Liver (tissue), 9 donors: ENCODE measurements around the gene NR2C2AP. TPM values are rescaled to one million over a fixed set of nuclear protein-coding genes. Genes with fewer than 3 reads are reported as not detected.

ENCODE experiments used
- DNase-seq: peaks from one replicate; pipeline ENCODE4 v3.0.0-alpha.2; 2017; ENCODE audit warnings: low spot score
- H3K27ac ChIP-seq, 2 donors: one replicate each; pipeline ENCODE4 v1.7.0; 2013; ENCODE audit warnings: inconsistent platforms in 2 of 2, low read length in 2 of 2, control low read depth in 1 of 2, low read depth in 1 of 2, mild to moderate bottlenecking in 1 of 2
- H3K27me3 ChIP-seq, 4 donors: one replicate each; pipeline versions ENCODE4 v1.6.1 to v1.7.0; 2013; ENCODE audit warnings: low read length in 3 of 4, inconsistent platforms in 1 of 4, mild to moderate bottlenecking in 1 of 4, moderate library complexity in 1 of 4; ENCODE audit not compliant: control insufficient read depth in 4 of 4, insufficient read depth in 4 of 4
- H3K36me3 ChIP-seq, 4 donors: one replicate each; pipeline versions ENCODE4 v1.6.1 to v1.7.0; 2013; ENCODE audit warnings: low read length in 3 of 4, mild to moderate bottlenecking in 3 of 4, low read depth in 1 of 4, moderate library complexity in 1 of 4; ENCODE audit not compliant: control insufficient read depth in 4 of 4, insufficient read depth in 3 of 4
- H3K4me1 ChIP-seq, 4 donors: one replicate each; pipeline versions ENCODE4 v1.6.1 to v1.7.0; 2013; ENCODE audit warnings: low read length in 3 of 4, mild to moderate bottlenecking in 3 of 4, moderate library complexity in 1 of 4; ENCODE audit not compliant: control insufficient read depth in 4 of 4, insufficient read depth in 4 of 4
- H3K4me3 ChIP-seq, 3 donors: one replicate each; pipeline versions ENCODE4 v1.6.1 to v1.7.0; 2013; ENCODE audit warnings: low read length in 3 of 3, control low read depth in 1 of 3, low read depth in 1 of 3, mild to moderate bottlenecking in 1 of 3
- H3K9ac ChIP-seq, 2 donors: one replicate each; pipeline ENCODE4 v1.7.0; 2013; ENCODE audit warnings: low read length in 2 of 2, mild to moderate bottlenecking in 2 of 2, moderate library complexity in 2 of 2, control low read depth in 1 of 2, low read depth in 1 of 2
- H3K9me3 ChIP-seq, 4 donors: one replicate each; pipeline versions ENCODE4 v1.6.1 to v1.7.0; 2013; ENCODE audit warnings: low read length in 3 of 4; ENCODE audit not compliant: control insufficient read depth in 4 of 4
- EGR1 ChIP-seq, 2 donors: IDR thresholded peaks; 2 replicates each; pipeline ENCODE4 v1.6.1; 2016 to 2018; ENCODE audit warnings: antibody characterized with exemption in 2 of 2, low read depth in 2 of 2
- FOXA1 ChIP-seq: IDR thresholded peaks from 2 replicates; pipeline ENCODE4 v1.6.1; 2016; ENCODE audit warnings: antibody characterized with exemption
- FOXA2 ChIP-seq: IDR thresholded peaks from 2 replicates; pipeline ENCODE4 v1.6.1; 2016; ENCODE audit warnings: antibody characterized with exemption
- JUND ChIP-seq, 2 donors: IDR thresholded peaks; 2 replicates each; pipeline ENCODE4 v1.6.1; 2016; ENCODE audit warnings: antibody characterized with exemption in 2 of 2
- NR2F2 ChIP-seq: IDR thresholded peaks from 2 replicates; pipeline ENCODE4 v1.6.1; 2016; ENCODE audit warnings: antibody characterized with exemption
- RAD21 ChIP-seq, 2 donors: IDR thresholded peaks; 2 replicates each; pipeline ENCODE4 v1.6.1; 2016; ENCODE audit warnings: antibody characterized with exemption in 2 of 2, mild to moderate bottlenecking in 2 of 2
- REST ChIP-seq: IDR thresholded peaks from 2 replicates; pipeline ENCODE4 v1.6.1; 2016; ENCODE audit warnings: antibody characterized with exemption, mild to moderate bottlenecking
- RXRA ChIP-seq, 2 donors: IDR thresholded peaks; 2 replicates each; pipeline ENCODE4 v1.6.1; 2017 to 2018; ENCODE audit warnings: antibody characterized with exemption in 2 of 2, mild to moderate bottlenecking in 1 of 2
- TAF1 ChIP-seq: conservative IDR thresholded peaks from 2 replicates; pipeline ENCODE4 v1.6.1; 2016; ENCODE audit warnings: antibody characterized with exemption, mild to moderate bottlenecking
- WGBS: extraction: QIAGEN DNeasy Blood & Tissue Kit; methylation state at CpG from one replicate; pipeline ENCODE4 v1.1.7; 2013; 5-methylcytosine and 5-hydroxymethylcytosine counted together
- polyA plus RNA-seq, 2 donors: library from polyadenylated mRNA; stranded (reverse) in 1 of 2; unstranded in 1 of 2; fragments of 200-250 nt in 1 of 2; fragments of >200 nt in 1 of 2; fragmentation: Nextera tagmentation in 1 of 2; extraction: Ambion mirVana in 1 of 2; gene quantifications; one replicate each; pipeline versions ENCODE4 v1.2.1 to v1.2.3, GENCODE V29; 2013 to 2015
- total RNA-seq, 2 donors: library from RNA; depleted of rRNA; stranded (reverse); fragments of >200 nt; gene quantifications; one replicate each; pipeline ENCODE4 v1.2.3, GENCODE V29; 2014
- TF ChIP-seq, protein P1 (sequence below): IDR thresholded peaks from 2 replicates; pipeline ENCODE4 v1.6.1; 2016; ENCODE audit warnings: antibody characterized with exemption
- TF ChIP-seq, protein P2 (sequence below): IDR thresholded peaks from 2 replicates; pipeline ENCODE4 v1.6.1; 2016; ENCODE audit warnings: antibody characterized with exemption
- donor health status: healthy.
- donor health status: healthy.
- donor health status: healthy.
- donor health status: healthy.
- donor health status: healthy.

The NR2C2AP gene
- total and polyA plus RNA-seq, 4 donors: 3.4 to 5.7 (median 4.1) TPM

GRCh38 chr19:19155495-19156219 is 47.6 kb downstream of the NR2C2AP start (continued):
- no peak for TF ChIP-seq REST
- TF ChIP-seq, protein P1, sequence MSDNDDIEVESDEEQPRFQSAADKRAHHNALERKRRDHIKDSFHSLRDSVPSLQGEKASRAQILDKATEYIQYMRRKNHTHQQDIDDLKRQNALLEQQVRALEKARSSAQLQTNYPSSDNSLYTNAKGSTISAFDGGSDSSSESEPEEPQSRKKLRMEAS: no peak
- TF ChIP-seq TAF1: no peak
- no peak for TF ChIP-seq JUND (IDR thresholded peaks at IDR 0.05)
- TF ChIP-seq FOXA2: no peak
- no peak for TF ChIP-seq EGR1 (IDR thresholded peaks at IDR 0.05; ENCODE audit: low read depth in 2 of 2)
- no peak for TF ChIP-seq FOXA1
- no peak for TF ChIP-seq RAD21 (IDR thresholded peaks at IDR 0.05)
- no peak for TF ChIP-seq NR2F2
- TF ChIP-seq, protein P2, sequence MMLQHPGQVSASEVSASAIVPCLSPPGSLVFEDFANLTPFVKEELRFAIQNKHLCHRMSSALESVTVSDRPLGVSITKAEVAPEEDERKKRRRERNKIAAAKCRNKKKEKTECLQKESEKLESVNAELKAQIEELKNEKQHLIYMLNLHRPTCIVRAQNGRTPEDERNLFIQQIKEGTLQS: no peak

GRCh38 chr19:19154768-19155494 is 48.3 kb downstream of the NR2C2AP start:
- Histone ChIP-seq H3K9ac (no peak overlapping the region), H3K9me3 (no peaks in the 10 kb centered on the region), H3K36me3 (no peaks in the 10 kb centered on the region), H3K27ac (no peak overlapping the region), H3K27me3 (no peaks in the 10 kb centered on the region), H3K4me1 (no peaks in the 10 kb centered on the region), H3K4me3 (no peak overlapping the region)
- WGBS: 93% methylated on average over 6 of the region's 6 CpGs
- DNase-seq: no peak
- no peak for TF ChIP-seq RXRA (IDR thresholded peaks at IDR 0.05)
- no peak for TF ChIP-seq REST
